ENCODE results near the gene CAMTA1. TPM values are rescaled to one million over a fixed set of nuclear protein-coding genes. Genes with fewer than 3 reads are reported as not detected.
"Not testable (repeated sequence)": the region's sequence is repeated elsewhere in the genome, so short reads cannot be mapped to it uniquely, and the experiment has no call there.

Gene CAMTA1
- total RNA-seq, 1 donor from 2014 or later: 30.6 TPM

DNA sequence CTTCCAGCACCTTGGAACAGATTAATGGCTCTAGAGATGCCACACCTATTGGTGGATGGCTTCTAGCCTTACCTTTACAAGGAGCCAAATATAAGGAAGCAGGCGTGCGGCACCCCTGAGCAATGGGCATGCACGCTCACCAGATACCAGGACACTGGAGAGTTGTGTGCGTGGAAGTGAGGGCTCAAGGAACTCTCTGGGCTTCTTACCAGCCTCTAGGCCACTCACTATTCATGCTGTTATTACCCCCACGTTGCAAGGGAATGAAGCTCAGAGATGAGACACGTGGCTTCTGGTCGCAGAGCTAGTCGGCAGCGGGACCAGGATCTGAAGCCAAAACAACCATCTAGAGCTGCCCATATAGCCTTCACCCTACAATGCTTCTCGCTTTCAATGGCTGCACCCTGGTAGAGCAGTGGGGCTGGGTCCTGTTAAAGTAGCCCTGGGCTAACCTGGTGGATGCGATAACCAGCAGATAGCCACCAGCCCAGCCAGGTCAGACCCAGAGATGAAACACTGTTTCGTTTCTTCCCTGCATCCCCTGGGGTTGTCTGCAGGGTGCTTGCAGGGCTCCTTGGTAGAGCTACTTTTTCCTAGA is 589.4 kb downstream of the CAMTA1 start:
- DNase-seq: no peak

DNA sequence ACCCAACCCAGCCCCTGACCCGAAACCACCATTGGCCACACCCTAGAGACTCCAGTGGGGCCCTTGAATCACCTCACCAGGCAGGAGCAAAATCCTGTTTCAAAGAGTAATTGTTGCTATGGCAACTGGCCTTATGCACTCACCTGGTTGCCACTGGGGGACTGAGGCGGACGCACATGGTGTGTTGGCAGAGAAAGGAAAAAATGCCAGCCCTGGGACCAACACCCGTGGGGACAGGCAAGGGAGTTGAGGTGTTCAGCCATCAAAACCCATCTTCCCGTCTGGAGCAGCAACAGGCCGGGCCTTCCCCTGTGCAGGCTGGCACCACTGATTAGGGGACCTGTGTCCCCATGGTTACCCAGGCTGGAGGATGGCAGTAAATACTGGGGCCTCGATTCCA is 590.1 kb downstream of the CAMTA1 start:
- DNase-seq: no peak

GRCh38 chr1:7375781-7376660 is 590.8 kb downstream of the CAMTA1 start:
- DNase-seq: no peak

GRCh38 chr1:7376676-7377075 is 591.4 kb downstream of the CAMTA1 start:
- DNase-seq: no peak

DNA sequence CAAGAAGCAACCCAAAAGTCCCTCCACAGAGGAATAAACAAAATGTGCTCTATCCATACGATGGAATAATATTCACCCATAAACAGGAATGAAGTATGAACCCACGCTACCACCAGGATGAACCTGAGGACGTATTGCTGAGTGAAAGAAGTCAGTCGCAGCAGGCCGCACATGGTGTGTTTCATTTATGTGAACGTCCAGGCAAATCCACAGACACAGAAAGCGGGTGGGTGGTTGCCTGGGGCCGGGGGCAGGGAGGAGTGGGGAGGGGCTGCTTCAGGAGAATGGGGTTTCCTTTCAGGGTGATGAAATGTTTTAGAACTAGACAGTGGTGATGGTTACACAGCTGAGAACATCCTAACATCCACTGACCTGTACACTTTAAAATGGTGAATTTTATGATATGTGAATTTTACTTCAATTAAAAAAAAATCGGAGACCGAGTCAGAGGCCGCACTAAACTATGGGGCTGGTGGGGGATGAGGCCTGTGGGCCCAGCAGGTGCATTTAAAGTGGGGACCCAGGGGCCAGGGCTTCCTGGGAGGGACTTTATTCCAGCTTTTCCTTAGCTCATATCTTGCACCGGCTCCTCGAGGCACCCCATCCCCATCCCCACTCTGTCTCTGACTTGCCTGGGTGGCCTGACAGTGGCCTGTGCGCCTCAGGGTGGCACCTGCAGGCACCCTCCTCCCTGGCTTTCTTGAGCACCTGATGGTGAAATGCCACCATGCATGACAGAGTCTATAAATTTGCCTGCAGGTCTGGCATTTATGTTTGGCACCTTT is 593.3 kb downstream of the CAMTA1 start:
- DNase-seq: no peak

DNA sequence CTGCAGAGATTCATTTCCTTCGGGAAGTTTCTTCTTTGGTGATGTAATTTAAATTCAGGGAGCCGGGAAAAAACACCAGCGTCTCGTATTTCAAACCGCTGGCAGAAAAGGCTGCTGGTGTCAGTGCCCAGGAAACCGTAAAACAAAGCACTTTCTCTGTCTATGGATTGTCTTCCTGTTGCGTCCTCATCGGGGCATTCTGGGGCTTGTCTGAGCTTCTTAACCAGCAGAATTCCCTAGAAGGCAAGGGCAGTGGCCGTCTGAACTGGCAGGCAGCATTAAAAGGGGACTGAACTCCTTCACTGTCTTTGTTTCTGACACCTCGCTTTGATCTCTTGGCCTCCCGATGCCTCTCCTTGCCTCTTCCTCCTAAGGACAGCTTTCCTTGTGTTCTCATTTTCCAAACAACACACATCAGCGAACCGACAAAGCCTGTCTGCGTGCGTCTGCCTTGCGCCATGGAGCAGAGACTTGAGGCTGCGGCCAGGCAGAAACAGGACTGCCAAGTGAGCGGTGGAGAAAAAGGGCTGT is 594.3 kb downstream of the CAMTA1 start:
- no peak for DNase-seq

GRCh38 chr1:7380068-7380467 is 594.8 kb downstream of the CAMTA1 start:
- DNase-seq: not testable (repeated sequence)

DNA sequence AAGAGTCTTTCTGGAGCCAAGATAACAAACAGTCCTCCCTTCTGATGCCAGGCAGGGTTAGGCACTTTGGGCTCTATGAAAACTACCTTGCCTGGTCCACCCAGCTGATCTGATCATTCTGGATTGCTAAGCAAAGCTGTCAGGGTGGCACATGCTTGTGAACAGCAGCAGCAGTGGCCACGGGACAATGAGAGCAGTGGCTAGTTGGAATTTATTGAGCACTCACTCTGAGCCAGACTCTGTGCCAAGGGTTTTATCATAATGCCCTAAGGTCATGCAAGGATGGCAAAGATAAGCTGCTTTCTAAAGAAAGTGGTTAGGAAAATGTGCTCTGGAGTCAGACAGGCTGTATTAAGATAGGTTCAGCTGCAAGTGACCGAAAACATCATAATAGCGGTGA is 595.5 kb downstream of the CAMTA1 start:
- DNase-seq: no peak

DNA sequence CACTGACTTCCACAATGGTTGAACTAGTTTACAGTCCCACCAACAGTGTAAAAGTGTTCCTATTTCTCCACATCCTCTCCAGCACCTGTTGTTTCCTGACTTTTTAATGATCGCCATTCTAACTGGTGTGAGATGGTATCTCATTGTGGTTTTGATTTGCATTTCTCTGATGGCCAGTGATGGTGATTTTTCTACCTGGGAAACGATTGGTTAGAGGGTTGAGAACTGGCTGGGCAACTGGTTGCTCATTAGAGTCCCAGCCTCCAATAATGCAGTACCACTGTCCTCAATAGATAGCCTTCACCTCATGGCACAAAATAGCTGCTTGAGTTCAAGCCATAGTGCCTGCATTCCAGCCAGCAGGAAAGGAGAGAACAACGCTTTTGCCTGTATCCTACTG is 596.5 kb downstream of the CAMTA1 start:
- DNase-seq: not testable (repeated sequence)

DNA sequence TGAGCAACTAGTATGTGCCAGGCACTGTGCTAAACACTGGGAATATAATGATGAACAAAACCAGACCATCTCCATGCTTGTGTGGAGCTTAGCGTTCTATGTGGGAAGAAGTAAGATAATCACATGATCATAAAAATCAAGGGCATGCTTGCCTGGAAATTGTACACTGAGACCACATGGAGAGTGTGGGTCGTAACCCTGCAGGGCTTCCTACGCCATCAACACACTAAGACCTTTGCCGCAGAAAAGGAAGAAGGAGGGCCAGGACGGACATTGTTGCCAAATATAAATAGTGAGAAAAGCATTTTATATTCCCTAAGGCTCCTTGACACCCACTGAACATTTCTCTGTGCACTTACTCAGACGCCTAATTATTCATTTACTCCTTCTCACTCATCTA is 597.7 kb downstream of the CAMTA1 start:
- DNase-seq: no peak

GRCh38 chr1:7383671-7384520 is 598.6 kb downstream of the CAMTA1 start:
- DNase-seq: no peak

DNA sequence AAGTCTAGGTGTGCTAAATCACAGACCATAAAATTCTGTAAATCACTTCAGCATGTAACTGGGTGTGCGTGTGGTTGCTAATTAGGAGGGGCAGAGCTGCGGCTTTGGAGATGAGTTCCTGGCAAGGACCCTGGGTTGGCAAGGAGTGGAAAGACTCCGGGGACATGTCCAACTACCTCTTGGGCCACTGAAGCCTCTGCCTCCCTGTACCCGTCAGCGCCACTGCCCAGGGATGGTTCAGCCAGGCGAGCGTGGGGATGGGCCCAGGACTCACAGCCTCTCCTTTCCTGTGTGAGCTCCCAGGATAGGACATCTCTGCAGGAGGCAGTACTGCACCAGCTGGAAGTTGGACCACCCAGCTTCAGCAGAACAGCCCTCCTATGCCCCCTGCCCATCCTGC is 599.4 kb downstream of the CAMTA1 start:
- DNase-seq: no peak

DNA sequence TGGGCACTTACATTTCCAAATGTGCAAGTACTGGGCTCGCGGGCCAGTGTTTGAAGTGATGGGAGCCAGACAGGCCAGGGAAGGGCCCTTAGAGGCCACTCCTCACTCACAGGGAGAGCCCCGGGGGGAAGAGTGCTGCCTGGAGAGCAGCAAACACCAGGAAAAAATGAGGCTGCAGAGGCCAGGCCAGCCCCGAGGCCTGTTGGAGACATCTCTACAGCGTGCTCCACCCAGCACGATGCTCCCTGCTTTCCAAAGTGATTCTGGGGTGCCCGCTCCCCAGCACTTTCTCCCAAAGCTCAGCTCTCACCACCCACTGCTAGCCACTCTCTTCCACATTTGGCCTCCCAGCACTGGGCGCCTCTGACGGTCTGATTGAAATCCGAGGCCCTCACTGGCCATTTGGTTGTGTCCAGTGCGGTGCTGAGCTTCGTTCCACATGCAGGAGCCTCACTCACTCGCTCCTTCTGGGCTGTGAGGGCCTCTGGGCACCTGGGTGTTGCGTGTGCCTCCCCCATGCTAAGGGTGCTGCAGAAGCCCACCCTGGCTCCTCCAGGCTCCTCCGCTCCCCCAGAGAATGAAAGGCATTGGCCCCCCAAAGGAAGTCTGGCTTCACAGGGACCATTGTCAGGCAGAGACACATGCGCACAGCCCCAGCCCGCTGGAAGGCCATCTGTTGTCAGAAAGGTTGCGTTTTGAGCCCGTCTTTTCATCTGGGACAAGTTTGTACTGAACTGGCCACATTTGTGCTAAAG is 600.4 kb downstream of the CAMTA1 start:
- DNase-seq: no peak

GRCh38 chr1:7386226-7387052 is 601.2 kb downstream of the CAMTA1 start:
- no peak for DNase-seq

DNA sequence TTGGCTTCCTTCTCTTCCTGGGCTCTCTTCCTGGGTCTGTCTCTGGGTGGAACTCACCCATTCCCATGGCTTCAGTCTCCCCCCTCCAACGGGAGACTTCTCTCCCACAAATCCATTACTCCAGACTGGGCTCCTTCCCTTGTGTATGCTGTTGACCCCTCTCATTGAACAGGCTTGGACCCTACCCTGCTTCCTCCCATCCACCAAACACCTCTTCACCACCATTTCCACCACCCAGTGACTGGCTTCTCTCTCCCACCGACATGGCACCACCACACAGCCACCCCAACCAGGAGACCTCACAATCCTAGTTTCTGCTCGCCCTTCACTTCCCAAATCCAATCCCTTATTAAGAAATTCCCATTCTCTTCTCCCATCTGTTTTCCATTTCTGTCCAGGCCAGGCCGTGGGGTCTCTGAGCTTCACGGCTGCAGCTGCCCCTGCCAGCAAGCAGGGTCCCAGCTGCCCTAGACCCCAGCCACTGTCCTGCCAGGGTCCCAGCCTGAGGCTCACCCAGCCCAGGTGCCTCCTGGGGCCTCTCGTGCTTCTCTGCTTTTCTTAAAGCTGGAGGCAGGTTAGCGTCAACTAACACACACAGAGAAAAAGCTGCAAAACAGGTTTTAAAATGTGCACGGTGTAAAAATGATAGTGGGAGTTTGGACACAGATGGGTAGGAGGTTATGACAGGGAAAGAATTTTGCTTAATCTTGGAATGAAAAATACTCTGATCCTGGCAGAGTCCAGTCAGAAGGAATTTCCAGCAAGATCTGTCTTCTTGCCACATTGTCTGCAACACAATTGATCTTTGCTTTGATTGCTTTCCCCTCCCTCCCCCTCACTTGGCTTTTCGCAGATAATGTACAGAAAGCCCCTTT is 602.0 kb downstream of the CAMTA1 start:
- no peak for DNase-seq

DNA sequence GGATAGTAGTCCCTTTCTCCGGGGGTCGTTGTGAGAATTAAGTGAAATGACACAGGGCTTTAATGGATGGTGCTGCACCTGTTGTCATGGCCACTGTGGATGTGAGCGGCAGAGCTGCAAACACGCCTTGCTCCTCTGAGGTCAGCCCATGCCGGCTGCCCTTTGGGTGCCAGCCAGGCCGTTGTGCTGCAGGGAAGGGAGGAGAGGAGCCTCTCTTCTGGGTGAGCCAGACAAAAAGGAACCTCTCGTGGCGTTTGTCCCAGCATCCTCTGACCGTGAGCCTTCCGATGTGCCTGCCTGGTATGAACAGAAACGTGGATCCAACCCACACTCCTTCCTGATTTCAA is 602.9 kb downstream of the CAMTA1 start:
- no peak for DNase-seq

- no peak for DNase-seq
These were observed 603.4 kb downstream of the CAMTA1 start for GRCh38 chr1:7388488-7389185.

DNA sequence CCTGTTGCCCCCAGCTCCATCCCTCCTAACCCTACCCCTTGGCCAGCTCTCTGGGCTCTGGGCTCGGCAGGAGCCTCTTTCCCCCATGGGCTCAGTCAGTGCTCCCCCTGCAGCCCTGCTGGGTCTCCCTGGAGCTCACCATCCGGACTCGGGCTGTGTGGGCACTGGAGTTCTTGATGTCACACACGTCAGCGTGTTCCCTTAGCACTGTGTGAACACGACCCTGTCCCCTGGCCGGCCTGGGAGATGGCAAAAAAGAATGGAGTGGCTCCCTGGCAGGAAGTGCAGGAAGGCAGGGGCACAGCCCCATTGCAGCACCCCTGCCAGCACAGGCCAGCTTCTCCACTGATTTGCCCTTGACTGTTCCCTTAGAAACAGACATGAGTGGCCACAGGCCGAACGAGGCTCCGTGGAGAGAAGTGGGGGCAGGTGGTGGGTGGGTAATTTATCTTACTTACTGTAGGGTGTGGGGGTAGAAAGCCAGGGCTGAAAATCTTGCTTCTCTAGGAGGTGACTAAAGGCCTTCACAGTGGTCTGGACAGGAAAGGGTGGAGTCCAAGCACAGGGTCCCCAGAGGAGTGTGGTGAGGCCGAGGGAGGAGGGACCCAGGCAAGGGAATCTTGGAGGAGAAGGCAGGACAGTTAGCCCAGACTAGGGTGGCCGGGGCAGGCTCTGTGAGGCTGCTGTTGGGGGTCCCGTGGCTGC is 604.1 kb downstream of the CAMTA1 start:
- no peak for DNase-seq

All from skin of body (tissue), 2 donors.